ENCODE measurements around the gene POLR3GL. TPM values are rescaled to one million over a fixed set of nuclear protein-coding genes. Genes with fewer than 3 reads are reported as not detected.
A peak's percentile ranks its signal among the peaks of the same experiment; 100 is the strongest.

POLR3GL gene
- total and polyA plus RNA-seq, 2 donors (not counting 1 experiment from before 2014, with no cell fraction given): 23.3 to 23.8 TPM

DNA sequence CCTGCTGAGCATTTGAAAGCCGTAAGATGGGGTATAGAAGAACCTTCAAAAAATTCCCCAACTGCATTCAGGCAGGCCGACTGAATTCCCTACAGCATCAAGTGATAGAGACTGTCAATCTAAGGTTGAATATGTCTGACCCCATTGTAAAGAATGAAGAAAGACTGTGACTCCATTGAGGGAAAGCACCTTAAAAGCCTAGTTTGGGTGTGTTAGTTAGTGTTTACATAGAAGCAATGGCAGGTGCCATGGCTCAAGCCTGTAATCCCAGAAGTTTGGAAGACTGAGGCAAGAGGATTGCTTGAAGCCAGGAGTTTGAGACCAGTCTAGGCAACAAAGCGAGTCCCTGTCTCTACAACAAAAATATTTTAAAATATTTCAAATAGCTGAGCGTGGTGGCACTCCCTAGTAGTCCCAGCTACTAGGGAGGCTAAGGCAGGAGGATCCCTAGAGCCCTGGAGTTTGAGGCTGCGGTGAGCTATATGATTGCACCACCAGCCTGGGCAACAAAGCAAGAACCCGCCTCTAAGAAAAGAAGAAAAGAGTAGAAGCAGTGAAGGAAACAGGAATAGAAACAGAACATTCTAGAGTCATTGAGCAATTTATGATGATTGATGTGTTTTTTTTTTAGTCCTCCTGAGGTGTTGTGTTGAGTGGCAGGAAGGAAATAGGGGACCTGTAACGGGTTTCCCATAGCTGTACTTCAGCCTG, 15.4 kb downstream of the POLR3GL start:
- H3K4me2 ChIP-seq (ENCODE audit: extremely low read depth, insufficient read depth, low read length): peak overlapping the region; percentile 30
- H3K4me1 ChIP-seq (ENCODE audit: control insufficient read depth, extremely low read depth, insufficient read depth, low read length): peaks cover 21% of the 10 kb centered on the region
- no peaks in the 10 kb centered on the region for H3K27me3 ChIP-seq (ENCODE audit: control insufficient read depth, insufficient read depth, low read length)
- DNase-seq (ENCODE audit: low read depth in 2 of 2): peak in 1 of 2 donors; percentile 52
- H2AFZ ChIP-seq (ENCODE audit: low read length): no peak overlapping the region
- peak overlapping the region; percentile 87 for H3K27ac ChIP-seq (ENCODE audit: insufficient read depth, low read length)
- no peaks in the 10 kb centered on the region for H3K79me2 ChIP-seq (ENCODE audit: control insufficient read depth, insufficient read depth, low read length)
- no peaks in the 10 kb centered on the region for H4K20me1 ChIP-seq (ENCODE audit: control insufficient read depth, extremely low read depth, insufficient read depth, low read length)
- TF ChIP-seq CTCF (conservative IDR thresholded peaks at IDR 0.05 in 1 of 2, IDR thresholded peaks at IDR 0.05 in 1 of 2; ENCODE audit: low read depth in 1 of 2, low read length in 2 of 2): no peak
- TF ChIP-seq EZH2 (IDR thresholded peaks at IDR 0.05; ENCODE audit: low read length, missing control alignments): no peak
- no peak overlapping the region for H3K9ac ChIP-seq (ENCODE audit: insufficient read depth, low read length)
- H3K9me3 ChIP-seq (ENCODE audit: control insufficient read depth, insufficient read depth, low read depth, low read length): no peaks in the 10 kb centered on the region
- no peaks in the 10 kb centered on the region for H3K36me3 ChIP-seq (ENCODE audit: control insufficient read depth, insufficient read depth, low read length)
- H3K4me3 ChIP-seq (replicated peaks in 1 of 4; ENCODE audit: control extremely low read depth in 1 of 4, insufficient read depth in 1 of 4, low read depth in 3 of 4, low read length in 4 of 4): peak overlapping the region in 1 of 4 experiments; percentile 28

DNA sequence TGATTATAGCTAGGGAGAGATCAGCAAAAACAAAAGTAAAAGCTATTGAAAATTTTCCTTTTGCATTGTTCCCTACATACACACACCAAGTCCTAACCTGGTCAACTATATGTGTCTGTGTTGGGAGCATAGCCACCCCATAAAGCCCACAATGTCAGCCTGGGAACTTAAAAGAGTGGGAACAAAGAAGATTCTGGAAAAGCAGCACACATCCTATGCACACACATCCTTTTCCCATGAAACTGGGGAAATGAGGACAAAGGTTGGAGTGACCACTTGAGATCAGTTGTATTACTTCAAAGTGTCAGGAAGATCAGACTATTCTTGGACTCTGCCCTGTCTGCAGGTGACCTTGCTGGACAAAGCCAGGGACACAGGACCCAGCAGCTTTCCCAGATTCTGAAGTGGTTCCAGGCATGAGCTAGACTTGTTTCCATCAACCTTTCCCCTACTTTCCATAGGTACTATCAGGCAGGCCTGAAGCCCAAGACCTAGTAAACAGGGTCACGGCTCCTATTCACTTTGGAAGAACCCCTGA, 16.0 kb downstream of the POLR3GL start:
- Histone ChIP-seq H3K27ac (ENCODE audit: insufficient read depth, low read length) (peak overlapping the region; percentile 87), H3K4me3 (replicated peaks in 1 of 4; ENCODE audit: control extremely low read depth in 1 of 4, insufficient read depth in 1 of 4, low read depth in 3 of 4, low read length in 4 of 4) (no peak overlapping the region), H3K9me3 (ENCODE audit: control insufficient read depth, insufficient read depth, low read depth, low read length) (no peaks in the 10 kb centered on the region), H3K4me1 (ENCODE audit: control insufficient read depth, extremely low read depth, insufficient read depth, low read length) (peaks cover 27% of the 10 kb centered on the region), H3K79me2 (ENCODE audit: control insufficient read depth, insufficient read depth, low read length) (no peaks in the 10 kb centered on the region), H3K27me3 (ENCODE audit: control insufficient read depth, insufficient read depth, low read length) (no peaks in the 10 kb centered on the region), H3K9ac (ENCODE audit: insufficient read depth, low read length) (no peak overlapping the region), H3K4me2 (ENCODE audit: extremely low read depth, insufficient read depth, low read length) (no peak overlapping the region), H4K20me1 (ENCODE audit: control insufficient read depth, extremely low read depth, insufficient read depth, low read length) (no peaks in the 10 kb centered on the region), H2AFZ (ENCODE audit: low read length) (no peak overlapping the region), H3K36me3 (ENCODE audit: control insufficient read depth, insufficient read depth, low read length) (no peaks in the 10 kb centered on the region)
- TF ChIP-seq EZH2 (IDR thresholded peaks at IDR 0.05; ENCODE audit: low read length, missing control alignments): no peak
- no peak for TF ChIP-seq CTCF (conservative IDR thresholded peaks at IDR 0.05 in 1 of 2, IDR thresholded peaks at IDR 0.05 in 1 of 2; ENCODE audit: low read depth in 1 of 2, low read length in 2 of 2)
- no peak for DNase-seq (ENCODE audit: low read depth in 2 of 2)

DNA sequence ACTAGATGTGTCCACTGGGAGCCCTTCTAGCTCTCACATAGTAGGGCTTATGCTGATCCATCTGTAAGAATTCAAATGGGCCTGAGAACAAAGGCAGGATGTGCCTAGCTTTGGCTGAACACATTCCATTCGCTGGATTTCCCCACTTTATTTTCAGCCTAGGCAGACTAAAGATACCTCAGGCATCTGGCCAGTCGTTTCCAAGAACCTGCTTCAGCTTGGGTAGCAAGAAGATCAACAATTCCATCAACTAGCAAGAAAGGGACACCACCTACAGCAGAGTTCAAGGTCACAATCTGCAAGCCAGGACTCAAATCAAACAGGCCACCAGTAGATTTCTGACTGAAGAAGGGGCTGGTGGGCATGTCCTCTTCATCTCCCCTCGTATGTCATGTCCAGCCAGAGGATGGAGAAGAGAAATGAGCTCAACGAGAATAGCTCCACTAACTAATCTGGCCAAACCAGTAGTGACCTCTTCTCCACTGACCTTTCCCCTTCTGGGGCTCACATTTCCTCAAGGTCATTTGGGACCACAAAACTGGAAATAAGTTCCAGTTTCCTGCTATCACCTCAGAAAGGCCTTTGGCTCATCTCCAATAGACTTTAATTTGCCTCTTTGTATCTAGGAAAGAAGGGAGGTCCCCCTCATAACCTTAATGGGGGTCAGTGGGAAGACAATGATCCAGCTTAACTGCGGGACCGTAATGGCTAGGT, 17.7 kb downstream of the POLR3GL start:
- DNase-seq (ENCODE audit: low read depth in 2 of 2): no peak
- Histone ChIP-seq H3K4me3 (replicated peaks in 1 of 4; ENCODE audit: control extremely low read depth in 1 of 4, insufficient read depth in 1 of 4, low read depth in 3 of 4, low read length in 4 of 4) (no peak overlapping the region), H3K27me3 (ENCODE audit: control insufficient read depth, insufficient read depth, low read length) (no peaks in the 10 kb centered on the region), H3K36me3 (ENCODE audit: control insufficient read depth, insufficient read depth, low read length) (no peaks in the 10 kb centered on the region), H3K4me1 (ENCODE audit: control insufficient read depth, extremely low read depth, insufficient read depth, low read length) (peaks cover 29% of the 10 kb centered on the region), H3K79me2 (ENCODE audit: control insufficient read depth, insufficient read depth, low read length) (no peaks in the 10 kb centered on the region), H3K4me2 (ENCODE audit: extremely low read depth, insufficient read depth, low read length) (no peak overlapping the region), H3K9ac (ENCODE audit: insufficient read depth, low read length) (no peak overlapping the region), H2AFZ (ENCODE audit: low read length) (no peak overlapping the region), H3K27ac (ENCODE audit: insufficient read depth, low read length) (no peak overlapping the region), H3K9me3 (ENCODE audit: control insufficient read depth, insufficient read depth, low read depth, low read length) (no peaks in the 10 kb centered on the region), H4K20me1 (ENCODE audit: control insufficient read depth, extremely low read depth, insufficient read depth, low read length) (no peaks in the 10 kb centered on the region)
- no peak for TF ChIP-seq EZH2 (IDR thresholded peaks at IDR 0.05; ENCODE audit: low read length, missing control alignments)
